NCI-H524 treated with DMSO at 0.1 percent for 48 hours (cell line): ENCODE data around the gene LNX1.

ENCODE experiments used
- DNase-seq: peaks from one replicate; lab custom pipeline; 2025; lab: John Stamatoyannopoulos, UW

Gene LNX1

GRCh38 chr4:53598901-53599300 lies 7.6 kb upstream of the LNX1 start:
- DNase-seq, result no peak

DNA sequence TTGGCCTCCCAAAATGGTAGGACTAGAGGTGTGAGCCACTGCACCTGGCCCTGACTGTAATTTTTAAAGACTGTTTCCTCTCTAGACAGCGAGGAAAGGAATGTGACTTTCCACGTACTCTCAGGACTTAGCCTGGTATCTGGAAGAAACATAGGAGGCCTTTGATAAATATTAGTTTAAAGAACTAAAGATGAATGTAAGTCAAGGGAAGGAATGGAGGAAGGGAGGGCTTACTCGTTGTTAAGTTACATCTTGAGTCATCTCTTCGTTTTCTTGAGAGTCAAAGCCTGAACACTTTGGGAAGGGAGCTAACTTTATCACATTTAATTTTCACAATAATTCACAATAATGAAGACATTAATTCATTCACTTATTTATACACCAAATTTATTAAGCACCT lies 7.2 kb upstream of the LNX1 start:
- DNase-seq, result no peak

DNA sequence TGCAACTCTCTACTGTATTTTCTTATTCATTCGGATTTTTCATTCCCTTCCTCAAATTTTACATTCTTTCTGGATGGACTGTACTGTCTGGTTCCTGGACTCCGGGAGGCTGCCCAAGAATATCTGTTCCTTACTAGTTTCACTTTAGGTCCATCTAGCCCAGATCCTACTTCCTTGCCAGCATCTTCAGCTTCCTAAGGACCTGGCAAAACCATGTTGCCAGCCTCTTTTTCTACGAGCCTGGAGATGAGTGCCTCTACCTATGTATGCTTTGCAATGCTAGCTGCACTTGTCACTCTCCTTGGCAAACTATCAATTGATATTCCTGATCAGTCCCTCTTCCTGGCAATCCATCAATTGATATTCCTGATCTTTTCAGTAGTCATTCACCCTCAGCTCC lies 5.6 kb upstream of the LNX1 start:
- DNase-seq, result no peak

DNA sequence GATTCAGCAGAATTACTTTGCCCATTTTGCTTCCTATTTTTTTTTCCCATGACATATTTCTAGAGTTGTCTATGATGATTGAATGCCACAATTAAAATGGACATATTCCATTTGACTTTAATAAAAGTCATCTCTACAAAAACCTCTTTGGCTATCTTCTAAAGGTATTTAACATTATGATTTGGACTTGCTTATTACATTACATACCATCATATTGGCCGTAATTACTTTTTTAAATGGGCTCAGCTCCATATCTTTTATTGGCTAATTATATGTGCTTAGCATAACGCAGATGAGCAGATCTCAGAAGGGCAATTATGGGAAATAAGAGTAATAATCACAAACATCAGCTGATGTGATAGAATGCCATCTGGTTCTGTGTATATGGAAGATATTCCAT lies 4.5 kb upstream of the LNX1 start:
- DNase-seq, result no peak

GRCh38 chr4:53595204-53595603 lies 3.9 kb upstream of the LNX1 start:
- DNase-seq, result no peak

DNA sequence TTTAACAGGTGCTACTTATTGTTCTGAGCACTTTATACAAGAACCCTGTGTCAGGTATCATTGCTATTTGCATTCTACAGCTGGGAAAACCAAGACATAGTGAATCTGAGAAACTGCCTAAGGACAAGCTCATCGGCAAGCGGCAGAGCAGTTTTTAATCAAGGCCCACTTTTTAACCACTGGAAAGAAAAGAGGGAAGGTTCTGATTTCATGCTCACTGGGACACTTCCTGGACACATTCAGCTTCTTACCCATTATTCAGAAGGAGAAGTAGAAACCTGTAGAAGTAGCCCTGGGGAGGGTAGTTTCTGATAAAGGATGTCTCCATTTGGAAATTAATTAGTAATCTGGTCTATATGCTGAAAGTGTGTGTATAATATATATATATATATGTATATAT lies 2.5 kb upstream of the LNX1 start:
- DNase-seq, result no peak

DNA sequence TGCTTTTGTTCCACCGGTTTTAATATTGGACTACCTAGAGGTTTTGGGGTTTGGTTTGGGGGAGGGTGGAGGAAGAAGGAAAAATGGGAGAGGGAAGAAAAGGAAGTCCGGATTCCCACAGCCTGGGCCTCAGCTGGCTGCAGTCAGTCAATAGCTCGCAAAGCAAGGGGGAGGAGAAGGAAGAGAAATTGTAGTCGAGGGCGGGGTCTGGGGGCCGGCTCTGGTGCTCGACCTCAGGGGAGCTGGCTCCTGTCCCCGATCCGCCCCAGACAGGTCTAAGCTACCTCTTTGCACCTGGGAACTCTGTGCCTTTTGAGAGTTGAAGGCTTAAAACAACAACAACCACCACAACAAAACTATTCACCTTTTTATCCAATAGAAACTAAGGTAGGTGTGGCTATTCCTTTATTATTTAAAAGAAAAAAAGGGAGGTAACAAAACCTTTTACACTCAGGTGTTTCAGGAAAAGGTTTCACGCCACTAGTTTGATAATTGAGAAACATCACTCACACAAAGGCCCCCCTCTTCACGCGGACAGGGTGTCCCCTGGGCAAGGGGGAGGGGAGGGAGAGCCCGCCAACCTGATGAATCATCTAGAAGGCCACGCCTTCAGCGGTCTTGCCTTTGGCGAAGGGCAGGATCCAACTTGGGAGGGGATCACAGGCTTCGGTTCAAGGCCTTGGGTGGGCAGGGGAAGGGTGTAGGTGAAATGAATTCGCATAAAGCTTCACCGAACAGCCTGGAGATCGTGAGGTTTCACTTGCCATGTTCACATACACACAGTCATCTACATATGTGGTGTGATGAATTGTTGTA lies 1.6 kb upstream of the LNX1 start:
- no peak for DNase-seq

DNA sequence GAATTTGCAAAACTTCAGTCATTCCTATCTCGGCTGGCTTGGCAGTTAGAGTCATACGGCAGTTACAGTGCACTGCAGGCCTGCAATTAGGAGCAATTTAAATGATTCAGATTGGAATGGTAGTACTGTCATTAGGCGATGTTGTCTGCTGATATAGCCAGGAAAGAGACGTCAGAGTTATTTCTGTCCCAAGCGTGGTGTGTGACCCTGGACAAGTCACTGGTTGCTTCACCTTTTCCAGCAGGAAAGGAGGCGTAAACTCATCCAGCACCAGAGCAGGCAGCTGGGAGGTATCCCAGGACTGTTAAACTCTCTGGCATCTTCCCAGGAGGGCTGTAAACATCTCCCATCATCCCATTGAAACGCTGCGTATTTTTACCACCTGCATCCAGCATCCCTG lies 836 bp upstream of the LNX1 start:
- DNase-seq, result no peak

DNA sequence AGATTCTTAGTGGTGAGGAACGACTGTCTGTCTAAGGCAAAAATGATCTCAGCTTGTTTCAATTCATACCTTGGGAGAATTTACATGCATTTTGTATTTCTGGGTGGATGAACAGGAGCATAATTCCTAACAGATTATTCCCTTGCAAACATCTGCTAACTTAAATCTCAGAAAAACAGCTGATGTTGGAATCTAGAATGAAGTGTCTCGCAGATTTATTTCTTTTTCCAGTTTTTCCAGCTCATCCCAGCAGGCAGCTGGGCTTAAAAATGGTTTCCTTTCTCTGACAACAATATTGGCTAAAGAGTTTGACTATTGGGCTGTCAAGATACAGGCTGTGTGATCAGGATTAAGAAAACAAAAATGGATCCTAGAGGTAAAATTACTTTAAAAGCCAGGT lies 1.1 kb downstream of the LNX1 start:
- no peak for DNase-seq

GRCh38 chr4:53589511-53589910 lies 1.8 kb downstream of the LNX1 start:
- DNase-seq, result no peak

DNA sequence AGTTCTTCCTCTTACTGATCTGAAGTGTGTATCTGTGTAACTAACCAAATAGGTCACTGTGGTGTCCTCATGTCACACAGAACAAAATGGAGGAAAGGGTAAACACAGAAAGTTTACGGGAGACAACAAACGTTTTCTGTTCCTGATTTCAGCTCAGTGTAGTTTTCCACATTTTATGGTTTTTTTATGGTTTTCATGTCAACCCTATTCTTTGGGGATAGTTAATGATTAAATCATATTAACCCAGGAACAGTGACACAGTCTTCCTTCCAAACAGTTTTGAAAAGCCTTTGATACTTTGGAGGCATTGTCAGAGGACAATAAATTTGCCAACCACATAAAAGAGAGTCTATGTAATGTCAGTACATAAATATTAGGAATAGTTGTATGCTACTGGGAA lies 4.2 kb downstream of the LNX1 start:
- DNase-seq, result no peak

- no peak for DNase-seq
Observed at GRCh38 chr4:53586121-53586816, 5.0 kb downstream of the LNX1 start.

GRCh38 chr4:53584658-53585057 lies 6.6 kb downstream of the LNX1 start:
- DNase-seq, result no peak

DNA sequence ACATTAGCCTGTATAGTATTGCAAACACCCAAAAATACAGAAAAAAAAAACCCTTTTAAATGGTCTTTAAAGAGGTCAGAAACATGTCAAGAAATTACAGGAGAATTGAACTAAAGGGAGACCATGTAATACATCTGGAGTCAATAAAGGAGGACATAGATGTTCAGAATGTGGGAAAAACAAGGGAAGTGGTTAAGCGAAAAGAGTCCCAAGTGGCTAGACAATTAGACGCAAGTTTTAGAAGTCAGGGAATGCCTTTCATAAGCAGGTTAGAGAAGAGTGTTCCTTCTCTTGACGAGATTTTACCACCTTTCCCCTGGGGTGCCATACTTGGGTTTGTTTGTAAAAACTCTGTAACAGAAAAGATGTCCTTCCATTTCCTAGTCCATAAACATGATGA lies 7.8 kb downstream of the LNX1 start:
- no peak for DNase-seq

DNA sequence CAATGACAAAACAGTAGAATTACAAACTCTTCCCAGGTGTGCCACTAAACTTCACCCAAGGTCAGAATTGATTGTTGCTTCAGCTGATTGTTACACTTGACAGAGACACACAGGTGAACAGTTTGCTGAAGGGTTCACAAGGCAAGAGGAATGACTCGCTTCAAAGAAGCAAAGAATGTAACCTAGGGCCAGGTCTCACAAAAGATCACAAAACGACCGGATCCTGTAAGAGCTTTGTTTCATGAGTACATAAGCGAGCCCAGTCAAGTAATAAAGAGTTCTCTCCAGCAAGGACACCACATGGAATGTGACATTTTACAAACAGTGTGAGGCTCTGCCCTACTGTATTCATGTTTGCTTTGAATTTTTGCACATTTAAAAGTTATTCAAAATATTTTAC lies 9.1 kb downstream of the LNX1 start:
- no peak for DNase-seq

DNA sequence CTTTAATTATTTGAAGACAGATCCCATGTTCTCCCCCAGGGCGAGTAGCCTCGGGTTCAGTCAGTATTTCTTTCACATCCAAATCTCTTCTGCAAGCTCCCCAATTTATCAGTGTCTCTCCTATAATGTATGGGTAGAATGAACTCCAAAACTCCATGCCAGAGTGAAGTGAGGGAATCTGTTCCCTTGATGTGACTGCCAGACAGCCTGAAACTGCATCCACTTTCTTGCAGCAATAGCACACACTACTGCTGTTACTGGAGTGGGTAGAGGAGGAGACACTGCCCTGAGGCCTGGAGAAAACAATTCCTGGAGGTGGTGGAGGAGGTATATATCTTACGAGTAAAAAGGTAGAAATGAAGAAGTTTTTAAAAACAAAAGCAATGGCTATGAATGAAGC lies 11.0 kb downstream of the LNX1 start:
- no peak for DNase-seq

DNA sequence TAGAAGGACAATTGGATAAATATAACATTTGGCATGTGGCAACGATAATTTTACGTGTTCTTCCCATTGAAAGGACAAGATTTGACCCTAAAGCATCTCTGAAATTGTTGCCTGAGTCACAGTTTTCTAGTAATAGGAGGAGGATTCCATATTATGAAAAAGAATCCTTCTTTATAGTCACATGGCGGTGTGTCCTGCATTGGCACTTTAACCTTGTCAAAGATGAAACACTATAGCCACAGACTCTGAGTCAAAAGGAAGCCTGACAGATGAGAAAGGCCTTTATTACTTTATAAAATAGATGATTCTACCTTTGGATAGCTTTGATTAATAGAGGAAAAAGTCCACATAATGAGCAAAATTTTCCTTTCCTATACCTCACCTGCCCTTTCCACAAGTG lies 11.5 kb downstream of the LNX1 start:
- no peak for DNase-seq

DNA sequence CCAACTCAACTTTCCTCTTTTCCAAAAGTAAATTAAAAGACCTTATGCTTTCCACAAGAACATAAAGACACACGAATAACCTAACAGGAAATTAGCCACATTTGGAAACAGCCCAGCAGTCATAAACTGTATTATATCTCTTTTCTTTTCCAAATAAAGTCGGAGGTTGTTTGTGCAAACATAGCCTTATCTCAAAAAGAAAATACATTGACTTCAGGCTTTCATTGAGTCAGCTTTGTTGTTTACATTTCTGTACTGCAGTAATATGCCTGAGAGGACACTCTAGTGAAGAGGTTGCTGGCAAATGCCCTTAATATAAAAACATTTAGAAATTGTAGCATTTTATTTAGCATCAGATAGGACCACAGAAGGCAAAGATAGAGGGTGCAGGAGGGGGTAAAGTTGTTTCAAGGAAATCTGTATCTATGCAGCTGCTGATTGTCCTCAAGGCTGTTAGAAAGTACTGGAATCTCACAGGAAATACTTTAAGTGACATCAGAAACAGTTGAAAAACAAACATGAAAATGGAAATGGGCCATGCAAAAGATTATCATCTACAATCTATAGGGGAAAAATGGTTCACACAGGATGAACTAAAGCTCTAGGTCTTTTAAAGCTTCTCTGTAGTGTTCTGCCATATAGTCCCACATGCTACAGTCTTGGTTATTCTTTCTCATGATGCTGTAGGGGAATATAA lies 14.5 kb downstream of the LNX1 start:
- no peak for DNase-seq

DNA sequence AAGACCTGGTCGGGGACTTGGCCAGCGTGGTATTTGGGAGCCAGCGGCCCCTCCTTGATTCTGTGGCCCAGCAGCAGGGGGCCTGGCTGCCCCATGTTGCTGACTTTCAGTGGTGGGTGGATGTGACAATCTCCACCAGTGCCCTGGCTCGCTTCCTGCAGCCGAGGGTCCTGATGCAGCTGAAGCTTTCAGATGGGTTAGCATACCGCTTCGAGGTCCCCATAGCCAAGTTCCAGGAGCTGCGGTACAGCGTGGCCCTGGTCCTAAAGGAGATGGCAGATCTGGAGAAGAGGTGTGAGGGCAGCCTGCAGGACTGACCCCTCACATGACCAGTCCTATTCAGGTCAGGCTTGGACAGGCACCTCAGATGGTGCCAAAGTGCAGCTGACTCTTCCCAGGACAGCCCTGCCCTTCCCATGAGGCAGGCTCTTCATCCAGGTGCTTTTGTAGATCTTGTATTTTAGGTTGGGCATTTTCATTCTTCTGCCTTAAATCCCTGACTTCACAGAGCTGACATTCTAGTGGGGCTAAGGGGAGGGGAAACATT lies 15.1 kb downstream of the LNX1 start:
- no peak for DNase-seq

GRCh38 chr4:53575552-53575951 lies 15.7 kb downstream of the LNX1 start:
- DNase-seq, result no peak

DNA sequence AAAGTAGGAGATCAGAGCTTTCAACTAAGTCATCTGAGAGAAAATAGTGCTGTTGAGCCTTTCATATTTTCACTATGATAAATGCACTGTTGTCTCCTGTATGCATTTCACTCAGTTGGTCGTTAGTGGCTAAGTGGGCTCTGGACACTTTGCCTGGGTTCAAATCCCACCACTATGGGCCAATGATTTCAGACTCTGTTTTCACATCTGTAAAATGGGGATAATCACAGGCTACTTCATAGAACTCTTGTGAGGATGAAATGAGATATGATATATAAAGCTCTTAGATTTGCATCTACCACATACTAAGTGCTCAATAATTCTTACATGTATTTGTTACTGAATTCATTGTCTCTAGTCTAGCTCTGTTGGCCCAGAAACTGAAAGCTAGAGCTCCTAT lies 16.8 kb downstream of the LNX1 start:
- no peak for DNase-seq

GRCh38 chr4:53573696-53574095 lies 17.6 kb downstream of the LNX1 start:
- DNase-seq, result no peak

- no peak for DNase-seq
Observed at GRCh38 chr4:53572600-53572994, 18.7 kb downstream of the LNX1 start.
